ENCODE data around the gene PLVAP.

Gene PLVAP, protein sequence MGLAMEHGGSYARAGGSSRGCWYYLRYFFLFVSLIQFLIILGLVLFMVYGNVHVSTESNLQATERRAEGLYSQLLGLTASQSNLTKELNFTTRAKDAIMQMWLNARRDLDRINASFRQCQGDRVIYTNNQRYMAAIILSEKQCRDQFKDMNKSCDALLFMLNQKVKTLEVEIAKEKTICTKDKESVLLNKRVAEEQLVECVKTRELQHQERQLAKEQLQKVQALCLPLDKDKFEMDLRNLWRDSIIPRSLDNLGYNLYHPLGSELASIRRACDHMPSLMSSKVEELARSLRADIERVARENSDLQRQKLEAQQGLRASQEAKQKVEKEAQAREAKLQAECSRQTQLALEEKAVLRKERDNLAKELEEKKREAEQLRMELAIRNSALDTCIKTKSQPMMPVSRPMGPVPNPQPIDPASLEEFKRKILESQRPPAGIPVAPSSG

DNA sequence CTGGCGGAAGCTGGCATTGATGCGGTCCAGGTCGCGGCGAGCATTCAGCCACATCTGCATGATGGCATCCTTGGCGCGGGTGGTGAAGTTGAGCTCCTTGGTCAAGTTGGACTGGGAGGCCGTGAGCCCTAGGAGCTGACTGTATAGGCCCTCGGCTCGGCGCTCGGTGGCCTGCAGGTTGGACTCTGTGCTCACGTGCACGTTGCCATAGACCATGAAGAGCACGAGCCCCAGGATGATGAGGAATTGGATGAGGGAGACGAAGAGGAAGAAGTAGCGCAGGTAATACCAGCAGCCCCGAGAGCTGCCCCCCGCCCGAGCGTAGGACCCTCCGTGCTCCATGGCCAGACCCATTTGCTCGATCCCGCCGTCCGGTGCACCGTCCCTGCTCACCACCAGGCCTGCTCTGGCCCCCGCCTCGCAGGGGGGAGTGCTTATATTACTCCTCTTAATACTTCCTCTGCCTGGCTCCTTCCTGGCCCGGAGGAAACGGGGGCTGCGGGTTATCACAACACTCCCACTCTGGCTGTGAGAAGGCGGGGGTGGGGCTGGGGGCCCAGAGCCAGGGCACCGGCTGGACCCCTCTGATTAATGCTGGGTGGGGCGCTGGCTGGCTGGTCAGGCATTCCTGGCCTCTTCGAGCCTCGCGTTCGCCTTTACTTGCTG is at the start of gene PLVAP:
Gene PLVAP (minus strand): TSS at position 408 of the 666 bp plus-strand sequence. CDS start 54 bp downstream, at position 354.
- DNase-seq (ENCODE audit: low spot score in 2 of 2) = no peak
- Histone ChIP-seq H3K4me1 (no peaks in the 10 kb centered on the region), H3K36me3 (replicated peaks) (no peaks in the 10 kb centered on the region), H3K27me3 (ENCODE audit: low read depth) (no peaks in the 10 kb centered on the region), H3K4me3 (no peak within 1 kb of the TSS), H3K9me3 (no peaks in the 10 kb centered on the region; the same call in 1 of the 2 replicates)
- in situ Hi-C loops (cut with MboI; ENCODE audit: low sequenced_read_pairs) = no loop called here

DNA sequence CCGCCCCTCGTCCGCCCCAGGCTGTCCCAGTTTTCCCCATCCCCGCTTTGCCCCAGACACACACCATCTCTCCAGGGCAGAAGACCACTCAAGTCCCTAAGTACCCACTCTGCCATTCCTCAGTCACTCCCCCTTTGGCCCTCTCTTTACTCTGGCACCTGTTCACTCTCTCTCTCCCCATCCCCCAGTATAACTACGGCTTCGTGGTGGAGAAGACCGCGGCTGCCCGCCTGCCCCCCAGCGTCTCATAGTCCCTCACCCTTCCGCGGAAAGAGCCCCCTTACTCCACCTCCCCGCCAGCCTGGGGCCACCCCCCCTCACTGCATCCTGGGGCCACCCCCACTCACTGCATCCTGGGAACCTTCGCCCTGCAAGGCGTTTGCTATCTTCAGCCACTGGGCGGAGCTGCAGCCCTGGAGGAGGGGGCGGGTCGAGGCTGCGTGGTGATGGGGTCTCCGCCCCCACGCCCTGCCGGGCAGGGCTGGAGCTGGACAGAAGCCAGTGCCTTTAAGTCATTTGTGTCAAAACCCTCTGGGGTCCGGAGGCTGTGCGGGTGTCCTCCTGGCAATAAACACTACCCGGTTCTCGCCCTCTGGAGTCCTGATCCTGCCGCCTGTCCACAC is 47.7 kb upstream of the PLVAP start:
- H3K4me1 ChIP-seq = no peaks in the 10 kb centered on the region; the same call in none of the 2 replicates
- DNase-seq (ENCODE audit: low spot score in 2 of 2) = peak; percentile 63 to 91
- no peaks in the 10 kb centered on the region; the same call in 1 of the 2 replicates for H3K36me3 ChIP-seq (replicated peaks)
- H3K27me3 ChIP-seq (ENCODE audit: low read depth) = no peaks in the 10 kb centered on the region
- peak overlapping the region; percentile 11; the same call in 1 of the 2 replicates for H3K4me3 ChIP-seq
- no peaks in the 10 kb centered on the region for H3K9me3 ChIP-seq
- in situ Hi-C loops (cut with MboI; ENCODE audit: low sequenced_read_pairs) = no loop called here

DNA sequence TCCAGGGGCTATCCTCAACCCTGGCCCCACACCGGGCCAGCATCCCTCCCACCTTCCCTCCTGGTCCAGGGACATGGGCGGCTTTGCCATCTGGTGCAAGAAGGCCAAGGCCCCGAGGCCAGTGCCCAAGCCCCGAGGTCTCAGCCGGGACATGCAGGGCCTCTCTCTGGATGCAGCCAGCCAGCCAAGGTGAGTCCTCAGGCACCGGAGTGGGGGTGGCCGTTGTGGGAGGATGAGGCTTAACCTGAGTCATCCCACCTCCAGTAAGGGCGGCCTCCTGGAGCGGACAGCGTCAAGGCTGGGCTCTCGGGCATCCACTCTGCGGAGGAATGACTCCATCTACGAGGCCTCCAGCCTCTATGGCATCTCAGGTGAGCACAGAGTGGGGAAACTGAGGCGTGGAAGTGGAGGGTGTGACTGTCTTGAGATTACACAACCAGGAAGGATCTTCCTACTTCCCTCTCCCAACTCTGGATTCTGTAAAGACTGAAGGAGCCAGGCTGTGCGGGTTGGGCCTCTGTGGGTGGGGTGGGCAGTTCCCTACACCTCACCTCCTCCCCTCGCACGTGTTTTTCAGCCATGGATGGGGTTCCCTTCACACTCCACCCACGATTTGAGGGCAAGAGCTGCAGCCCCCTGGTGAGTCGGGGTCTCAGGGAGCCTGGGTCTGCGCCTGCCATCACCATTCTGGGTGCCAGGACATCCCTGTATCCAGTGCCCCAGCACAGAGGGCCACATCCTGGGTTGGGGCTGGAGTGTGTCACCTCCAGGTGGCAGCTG is 46.5 kb upstream of the PLVAP start:
- no peak overlapping the region for H3K4me3 ChIP-seq
- no peaks in the 10 kb centered on the region for H3K27me3 ChIP-seq (ENCODE audit: low read depth)
- in situ Hi-C loops (cut with MboI; ENCODE audit: low sequenced_read_pairs) = no loop called here
- peaks cover 7% of the 10 kb centered on the region for H3K4me1 ChIP-seq
- no peaks in the 10 kb centered on the region; the same call in 1 of the 2 replicates for H3K9me3 ChIP-seq
- no peak for DNase-seq (ENCODE audit: low spot score in 2 of 2)
- H3K36me3 ChIP-seq (replicated peaks) = no peaks in the 10 kb centered on the region; the same call in 1 of the 2 replicates

- in situ Hi-C loops (cut with MboI; ENCODE audit: low sequenced_read_pairs) = no loop called here
- Histone ChIP-seq H3K4me3 (no peak overlapping the region), H3K36me3 (replicated peaks) (no peaks in the 10 kb centered on the region; the same call in 1 of the 2 replicates), H3K4me1 (peaks cover 7% of the 10 kb centered on the region), H3K27me3 (ENCODE audit: low read depth) (no peaks in the 10 kb centered on the region), H3K9me3 (no peaks in the 10 kb centered on the region; the same call in 1 of the 2 replicates)
- no peak for DNase-seq (ENCODE audit: low spot score in 2 of 2)
These were observed 44.8 kb upstream of the PLVAP start for GRCh38 chr19:17421942-17422341.

DNA sequence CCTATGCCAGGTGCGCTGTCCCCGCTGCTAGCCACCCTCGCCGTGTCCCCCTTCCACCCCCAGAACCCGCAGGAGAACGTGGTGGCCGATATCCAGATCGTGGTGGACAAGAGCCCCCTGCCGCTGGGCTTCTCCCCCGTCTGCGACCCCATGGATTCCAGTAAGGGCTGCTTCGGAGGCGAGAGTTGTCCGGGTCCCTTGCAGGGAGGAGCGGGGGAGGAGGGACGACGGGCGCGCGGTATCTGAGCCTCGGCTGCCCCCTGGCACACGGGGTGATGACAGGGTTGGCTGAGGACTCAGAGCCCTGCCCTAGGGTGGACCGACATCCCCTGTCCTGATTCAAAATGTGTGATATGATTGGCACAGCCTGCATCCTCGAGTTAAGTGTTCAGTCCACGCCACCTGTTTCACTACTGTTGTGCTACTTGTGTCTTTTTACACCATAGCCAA is 43.4 kb upstream of the PLVAP start:
- peaks cover 3% of the 10 kb centered on the region; the same call in 1 of the 2 replicates for H3K36me3 ChIP-seq (replicated peaks)
- peak in 1 of 2 experiments; percentile 63 for DNase-seq (ENCODE audit: low spot score in 2 of 2)
- peak overlapping the region; percentile 63 for H3K4me3 ChIP-seq
- peaks cover 8% of the 10 kb centered on the region for H3K4me1 ChIP-seq
- no peaks in the 10 kb centered on the region for H3K27me3 ChIP-seq (ENCODE audit: low read depth)
- in situ Hi-C loops (cut with MboI; ENCODE audit: low sequenced_read_pairs) = no loop called here
- H3K9me3 ChIP-seq = no peaks in the 10 kb centered on the region; the same call in 1 of the 2 replicates

GRCh38 chr19:17419621-17420474 is 42.7 kb upstream of the PLVAP start, which contains the start of gene MVB12A:
MVB12A (plus strand) TSS chr19:17420047; CDS start chr19:17420136, 89 bp downstream.
- DNase-seq (ENCODE audit: low spot score in 2 of 2) = peak; percentile 98
- no peaks in the 10 kb centered on the region; the same call in 1 of the 2 replicates for H3K9me3 ChIP-seq
- H3K27me3 ChIP-seq (ENCODE audit: low read depth) = no peaks in the 10 kb centered on the region
- peaks cover 3% of the 10 kb centered on the region; the same call in 1 of the 2 replicates for H3K36me3 ChIP-seq (replicated peaks)
- peak within 1 kb of the TSS; percentile 63 for H3K4me3 ChIP-seq
- peaks cover 13% of the 10 kb centered on the region for H3K4me1 ChIP-seq
- in situ Hi-C loops (cut with MboI; ENCODE audit: low sequenced_read_pairs) = no loop called here

DNA sequence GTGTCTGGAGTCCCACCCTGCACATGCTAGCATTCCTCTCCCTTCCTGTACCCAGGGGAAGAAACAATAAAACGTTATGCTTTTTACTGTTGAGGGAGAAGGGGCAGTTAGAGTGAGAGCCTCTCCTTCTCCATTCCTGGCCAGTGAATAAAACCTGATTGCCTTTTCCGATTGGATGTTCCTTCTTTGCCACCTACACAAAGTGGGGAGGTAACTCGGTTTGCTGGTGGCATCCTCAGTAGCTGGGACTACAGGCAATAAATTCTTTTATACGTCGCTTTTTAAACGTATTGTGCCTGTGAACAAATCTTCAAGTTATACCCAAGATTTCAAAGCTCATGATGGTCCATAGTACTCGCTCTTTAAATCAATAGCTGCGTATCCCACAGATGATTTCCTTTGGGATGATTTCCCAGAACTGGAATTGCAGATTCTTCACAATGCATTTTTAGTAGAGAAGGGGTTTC is 42.0 kb upstream of the PLVAP start:
- Histone ChIP-seq H3K4me1 (peaks cover 14% of the 10 kb centered on the region), H3K36me3 (replicated peaks) (peaks cover 3% of the 10 kb centered on the region; the same call in 1 of the 2 replicates), H3K4me3 (peak overlapping the region; percentile 63), H3K27me3 (ENCODE audit: low read depth) (no peaks in the 10 kb centered on the region), H3K9me3 (no peaks in the 10 kb centered on the region; the same call in 1 of the 2 replicates)
- no peak for DNase-seq (ENCODE audit: low spot score in 2 of 2)
- in situ Hi-C loops (cut with MboI; ENCODE audit: low sequenced_read_pairs) = no loop called here

GRCh38 chr19:17418710-17419109 is 41.6 kb upstream of the PLVAP start:
- Histone ChIP-seq H3K4me3 (no peak overlapping the region), H3K36me3 (replicated peaks) (peaks cover 3% of the 10 kb centered on the region; the same call in 1 of the 2 replicates), H3K27me3 (ENCODE audit: low read depth) (no peaks in the 10 kb centered on the region), H3K4me1 (peaks cover 14% of the 10 kb centered on the region), H3K9me3 (no peaks in the 10 kb centered on the region; the same call in 1 of the 2 replicates)
- no peak for DNase-seq (ENCODE audit: low spot score in 2 of 2)
- in situ Hi-C loops (cut with MboI; ENCODE audit: low sequenced_read_pairs) = no loop called here

DNA sequence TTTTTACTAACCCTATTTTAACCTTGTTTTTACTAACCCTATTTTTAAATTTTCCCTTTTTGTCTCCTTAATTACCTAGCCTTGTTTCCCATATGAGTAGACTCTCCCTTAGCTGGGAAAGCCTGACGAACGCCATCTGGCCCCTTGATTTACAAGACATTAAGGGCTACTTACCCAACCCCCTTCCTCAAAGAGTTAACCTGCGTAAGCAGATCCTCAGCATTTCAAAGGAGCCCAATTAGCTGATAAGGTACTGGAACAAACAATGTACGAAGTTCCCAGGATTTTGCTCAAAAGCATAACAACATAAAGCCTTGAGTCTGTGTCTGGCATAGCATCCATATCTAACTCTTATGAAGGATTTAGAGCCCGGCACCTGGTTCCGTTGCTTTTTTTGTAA is 38.0 kb upstream of the PLVAP start:
- Histone ChIP-seq H3K4me1 (peaks cover 14% of the 10 kb centered on the region), H3K9me3 (no peaks in the 10 kb centered on the region; the same call in 1 of the 2 replicates), H3K27me3 (ENCODE audit: low read depth) (no peaks in the 10 kb centered on the region), H3K36me3 (replicated peaks) (peaks cover 3% of the 10 kb centered on the region; the same call in 1 of the 2 replicates), H3K4me3 (no peak overlapping the region)
- in situ Hi-C loops (cut with MboI; ENCODE audit: low sequenced_read_pairs) = no loop called here
- peak; percentile 36 to 55 for DNase-seq (ENCODE audit: low spot score in 2 of 2)

- H3K27me3 ChIP-seq (ENCODE audit: low read depth) = no peaks in the 10 kb centered on the region
- H3K9me3 ChIP-seq = no peaks in the 10 kb centered on the region
- H3K4me1 ChIP-seq = peaks cover 10% of the 10 kb centered on the region
- in situ Hi-C loops (cut with MboI; ENCODE audit: low sequenced_read_pairs) = no loop called here
- DNase-seq (ENCODE audit: low spot score in 2 of 2) = no peak
- peaks cover 3% of the 10 kb centered on the region; the same call in 1 of the 2 replicates for H3K36me3 ChIP-seq (replicated peaks)
- no peak overlapping the region for H3K4me3 ChIP-seq
These were observed 37.0 kb upstream of the PLVAP start for GRCh38 chr19:17414097-17414496.

GRCh38 chr19:17411801-17412200 is 34.7 kb upstream of the PLVAP start:
- no peaks in the 10 kb centered on the region for H3K9me3 ChIP-seq
- no peak for DNase-seq (ENCODE audit: low spot score in 2 of 2)
- H3K27me3 ChIP-seq (ENCODE audit: low read depth) = no peaks in the 10 kb centered on the region
- in situ Hi-C loops (cut with MboI; ENCODE audit: low sequenced_read_pairs) = no loop called here
- peaks cover 17% of the 10 kb centered on the region for H3K4me1 ChIP-seq
- no peak overlapping the region for H3K4me3 ChIP-seq
- H3K36me3 ChIP-seq (replicated peaks) = peaks cover 3% of the 10 kb centered on the region; the same call in 1 of the 2 replicates

DNA sequence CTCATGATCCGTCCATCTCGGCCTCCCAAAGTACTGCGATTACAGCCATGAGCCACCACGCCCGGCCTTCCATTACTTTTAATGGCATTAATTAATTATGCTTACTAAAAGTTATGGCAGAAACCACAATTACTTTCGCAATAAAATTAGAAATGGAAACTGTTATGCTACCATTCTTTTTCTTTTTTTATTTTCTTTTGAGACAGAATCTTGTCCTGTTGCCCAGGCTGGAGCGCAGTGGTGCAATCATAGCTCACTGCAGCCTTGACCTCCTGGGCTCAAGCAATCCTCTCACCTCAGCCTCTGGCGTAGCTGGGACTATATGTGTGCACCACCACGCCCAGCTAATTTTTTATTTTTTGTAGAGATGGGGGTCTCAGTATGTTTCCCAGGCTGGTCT is 32.8 kb upstream of the PLVAP start:
- in situ Hi-C loops (cut with MboI; ENCODE audit: low sequenced_read_pairs) = no loop called here
- H3K9me3 ChIP-seq = no peaks in the 10 kb centered on the region
- H3K4me3 ChIP-seq = no peak overlapping the region
- DNase-seq (ENCODE audit: low spot score in 2 of 2) = no peak
- no peaks in the 10 kb centered on the region for H3K27me3 ChIP-seq (ENCODE audit: low read depth)
- peaks cover 24% of the 10 kb centered on the region for H3K4me1 ChIP-seq
- no peaks in the 10 kb centered on the region; the same call in 1 of the 2 replicates for H3K36me3 ChIP-seq (replicated peaks)
